Measurements from ENCODE around the gene MEX3D. TPM values are rescaled to one million over a fixed set of nuclear protein-coding genes. Genes with fewer than 3 reads are reported as not detected.

Gene MEX3D
- total RNA-seq, 1 donor: 2.1 TPM

- Histone ChIP-seq H3K27me3 (ENCODE audit: insufficient read depth, low read length) (no peaks in the 10 kb centered on the region), H3K9me3 (ENCODE audit: low read depth, low read length) (no peaks in the 10 kb centered on the region)
Observed at GRCh38 chr19:1582201-1582600, 14.1 kb upstream of the MEX3D start.

GRCh38 chr19:1580957-1581356 is 12.8 kb upstream of the MEX3D start:
- Histone ChIP-seq H3K4me1 (ENCODE audit: insufficient read depth, low read length) (no peaks in the 10 kb centered on the region), H3K9me3 (ENCODE audit: low read depth, low read length) (no peaks in the 10 kb centered on the region), H3K4me3 (ENCODE audit: low read length) (no peak overlapping the region), H3K27me3 (ENCODE audit: insufficient read depth, low read length) (no peaks in the 10 kb centered on the region)

More at GRCh38 chr19:1582201-1582600, 14.1 kb upstream of the MEX3D start:
- Histone ChIP-seq H3K4me3 (ENCODE audit: low read length) (no peak overlapping the region), H3K4me1 (ENCODE audit: insufficient read depth, low read length) (no peaks in the 10 kb centered on the region)

DNA sequence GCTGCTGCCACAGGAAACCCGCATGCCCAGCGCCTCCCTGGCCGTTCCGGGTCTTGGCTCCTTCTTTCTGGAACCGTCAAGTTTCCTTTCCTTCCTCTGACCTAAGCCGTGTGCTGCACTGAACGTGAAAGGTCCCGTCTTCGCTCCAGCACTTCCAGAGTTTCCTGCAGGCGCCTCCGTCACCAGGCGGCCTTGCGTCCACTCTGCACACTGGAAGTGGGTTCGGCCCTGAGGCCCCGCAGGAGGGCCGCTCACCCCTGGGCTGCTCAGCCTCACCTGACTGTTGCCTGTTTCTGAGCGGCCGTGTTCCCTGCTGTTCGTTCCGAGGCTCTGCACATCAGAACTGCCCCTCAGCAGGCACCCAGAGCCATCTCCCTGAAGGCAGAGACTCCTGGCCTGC is 12.3 kb upstream of the MEX3D start:
- Histone ChIP-seq H3K4me3 (ENCODE audit: low read length) (no peak overlapping the region), H3K27me3 (ENCODE audit: insufficient read depth, low read length) (no peaks in the 10 kb centered on the region), H3K4me1 (ENCODE audit: insufficient read depth, low read length) (no peaks in the 10 kb centered on the region), H3K9me3 (ENCODE audit: low read depth, low read length) (no peaks in the 10 kb centered on the region)

DNA sequence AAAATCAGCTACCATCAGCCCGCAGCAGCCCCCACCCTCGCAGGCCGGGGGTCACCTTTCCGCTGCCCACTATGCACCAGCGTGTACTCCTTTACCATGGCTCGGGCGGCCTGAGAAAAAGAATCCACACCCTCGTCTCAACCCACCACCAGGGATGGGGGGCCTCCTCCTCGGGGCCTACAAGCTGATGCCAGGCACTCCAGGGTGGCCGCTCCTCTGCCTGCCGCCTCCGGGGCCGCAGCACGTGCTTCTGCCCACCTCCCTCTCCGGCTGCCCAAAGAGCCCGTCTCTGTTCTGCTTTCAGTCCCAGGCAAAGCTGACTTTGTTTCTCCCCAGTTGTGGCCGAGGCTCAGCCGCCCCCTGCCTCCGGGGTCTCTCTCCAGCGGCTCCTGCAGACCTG is 11.1 kb upstream of the MEX3D start:
- no peak overlapping the region for H3K4me3 ChIP-seq (ENCODE audit: low read length)
- H3K4me1 ChIP-seq (ENCODE audit: insufficient read depth, low read length): no peaks in the 10 kb centered on the region
- no peaks in the 10 kb centered on the region for H3K9me3 ChIP-seq (ENCODE audit: low read depth, low read length)
- H3K27me3 ChIP-seq (ENCODE audit: insufficient read depth, low read length): no peaks in the 10 kb centered on the region

GRCh38 chr19:1577929-1578618 is 9.9 kb upstream of the MEX3D start:
- H3K27me3 ChIP-seq (ENCODE audit: insufficient read depth, low read length): no peaks in the 10 kb centered on the region
- no peaks in the 10 kb centered on the region for H3K4me1 ChIP-seq (ENCODE audit: insufficient read depth, low read length)
- no peaks in the 10 kb centered on the region for H3K9me3 ChIP-seq (ENCODE audit: low read depth, low read length)
- H3K4me3 ChIP-seq (ENCODE audit: low read length): no peak overlapping the region

DNA sequence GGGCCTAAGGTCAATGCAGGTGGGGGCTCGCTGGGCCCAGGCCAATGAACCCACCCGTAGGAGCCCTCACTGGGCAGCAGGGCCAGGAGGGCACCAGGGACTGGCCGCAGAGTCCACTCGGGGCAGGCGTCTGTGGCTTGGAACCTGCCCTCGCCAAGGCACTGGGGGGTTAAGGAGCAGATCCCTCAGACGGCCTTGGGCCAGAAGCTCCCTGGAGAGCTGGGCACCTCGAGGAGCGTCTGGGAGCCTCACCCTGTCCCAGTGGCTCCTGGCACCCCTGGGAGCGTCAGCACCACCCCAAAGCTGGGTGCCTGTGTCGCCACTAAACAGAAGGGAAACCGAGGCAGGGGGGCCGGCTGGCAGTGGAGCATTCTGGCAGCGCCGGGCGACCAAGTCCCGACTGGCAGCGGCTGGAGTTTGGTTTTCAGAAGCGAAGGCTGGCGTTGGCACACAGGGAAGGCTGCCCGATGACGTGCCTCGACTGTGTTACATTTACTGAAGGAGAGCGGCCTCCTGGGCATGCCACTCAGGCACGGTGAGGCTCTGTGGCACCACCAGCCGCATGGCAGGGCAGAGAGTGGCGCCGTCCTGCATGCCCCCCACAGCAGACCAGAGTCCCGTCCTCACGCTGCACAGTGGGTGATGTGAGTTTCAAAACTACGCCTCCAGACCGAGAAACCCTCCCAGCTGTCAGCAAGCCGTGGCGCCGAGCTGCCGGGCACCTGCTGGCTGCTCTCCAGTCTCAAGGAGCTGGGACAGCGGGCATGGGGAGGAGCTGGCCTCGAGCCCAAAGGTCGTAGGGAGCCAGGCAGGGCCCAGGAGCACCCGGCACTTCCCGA is 9.2 kb upstream of the MEX3D start:
- Histone ChIP-seq H3K4me3 (ENCODE audit: low read length) (no peak overlapping the region), H3K9me3 (ENCODE audit: low read depth, low read length) (no peaks in the 10 kb centered on the region), H3K4me1 (ENCODE audit: insufficient read depth, low read length) (no peaks in the 10 kb centered on the region), H3K27me3 (ENCODE audit: insufficient read depth, low read length) (no peaks in the 10 kb centered on the region)

DNA sequence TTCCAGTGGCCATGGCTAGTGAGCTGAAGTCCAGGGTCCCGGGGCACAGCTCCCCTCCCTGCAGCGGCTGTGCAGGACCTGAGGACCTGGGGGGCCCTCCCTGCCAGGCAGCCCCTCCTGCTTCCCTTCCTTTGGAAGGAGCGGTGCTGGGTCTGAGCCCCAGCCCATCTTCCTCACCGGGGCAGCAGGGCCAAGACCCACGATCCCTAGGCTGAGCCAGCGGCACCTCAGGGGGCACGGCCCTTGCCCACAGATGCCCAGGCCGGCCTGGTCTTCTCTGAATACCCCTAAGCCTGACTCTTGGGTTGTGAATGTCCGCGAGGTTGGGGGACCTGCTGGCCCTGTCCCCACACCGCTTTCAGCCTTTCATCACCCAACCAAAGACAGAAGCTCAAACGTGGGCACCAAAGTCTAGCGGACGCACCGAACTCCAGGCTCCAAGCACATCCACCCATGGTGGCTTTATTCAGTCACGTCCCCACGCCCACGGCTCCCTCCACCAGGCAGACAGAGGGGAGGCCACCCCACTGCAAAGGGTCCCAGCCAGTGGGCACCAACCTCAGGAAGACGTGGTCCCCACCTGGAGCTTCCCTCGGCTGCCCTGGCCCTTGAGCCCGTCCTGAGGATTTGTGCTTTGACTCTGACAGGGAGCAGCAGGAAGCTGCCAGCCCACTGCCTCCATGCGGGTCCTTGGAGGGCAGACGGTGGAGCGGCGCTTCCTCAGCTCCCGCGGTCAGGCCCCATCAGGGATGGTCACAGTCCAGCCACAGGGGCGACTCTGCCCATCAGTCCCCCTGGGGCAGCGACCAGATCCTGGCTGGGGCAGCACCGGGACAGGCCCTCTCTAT is 8.3 kb upstream of the MEX3D start:
- H3K4me3 ChIP-seq (ENCODE audit: low read length): no peak overlapping the region
- H3K4me1 ChIP-seq (ENCODE audit: insufficient read depth, low read length): no peaks in the 10 kb centered on the region
- H3K27me3 ChIP-seq (ENCODE audit: insufficient read depth, low read length): no peaks in the 10 kb centered on the region
- no peaks in the 10 kb centered on the region for H3K9me3 ChIP-seq (ENCODE audit: low read depth, low read length)

GRCh38 chr19:1575323-1576241 is 7.5 kb upstream of the MEX3D start:
- Histone ChIP-seq H3K27me3 (ENCODE audit: insufficient read depth, low read length) (no peaks in the 10 kb centered on the region), H3K4me1 (ENCODE audit: insufficient read depth, low read length) (no peaks in the 10 kb centered on the region), H3K4me3 (ENCODE audit: low read length) (no peak overlapping the region), H3K9me3 (ENCODE audit: low read depth, low read length) (no peaks in the 10 kb centered on the region)

- no peaks in the 10 kb centered on the region for H3K4me1 ChIP-seq (ENCODE audit: insufficient read depth, low read length)
- no peaks in the 10 kb centered on the region for H3K27me3 ChIP-seq (ENCODE audit: insufficient read depth, low read length)
- H3K9me3 ChIP-seq (ENCODE audit: low read depth, low read length): no peaks in the 10 kb centered on the region
- no peak overlapping the region for H3K4me3 ChIP-seq (ENCODE audit: low read length)
Observed at GRCh38 chr19:1574354-1575136, 6.4 kb upstream of the MEX3D start.

GRCh38 chr19:1572795-1573194 is 4.7 kb upstream of the MEX3D start:
- Histone ChIP-seq H3K27me3 (ENCODE audit: insufficient read depth, low read length) (no peaks in the 10 kb centered on the region), H3K4me3 (ENCODE audit: low read length) (no peak overlapping the region), H3K4me1 (ENCODE audit: insufficient read depth, low read length) (no peaks in the 10 kb centered on the region), H3K9me3 (ENCODE audit: low read depth, low read length) (no peaks in the 10 kb centered on the region)

DNA sequence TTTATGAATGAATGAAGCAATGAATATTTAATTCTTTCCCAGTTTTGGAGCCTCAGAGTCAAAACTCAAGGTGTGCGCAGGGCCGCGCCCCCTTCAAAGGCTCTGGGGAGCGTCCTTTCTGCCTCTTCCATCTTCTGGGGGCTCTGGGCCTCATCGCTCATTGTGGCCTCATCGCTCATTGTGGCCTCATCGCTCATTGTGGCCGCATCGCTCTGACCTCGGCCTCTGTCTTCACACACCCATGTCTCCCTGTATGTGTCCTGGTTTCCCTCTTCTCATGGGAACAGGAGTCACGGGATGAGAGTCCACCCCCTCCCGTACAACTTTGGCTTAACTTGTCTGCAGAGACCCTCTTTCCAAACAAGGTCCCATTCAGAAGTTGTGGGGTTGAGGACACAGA is 3.2 kb upstream of the MEX3D start:
- H3K4me1 ChIP-seq (ENCODE audit: insufficient read depth, low read length): peaks cover 8% of the 10 kb centered on the region
- no peaks in the 10 kb centered on the region for H3K9me3 ChIP-seq (ENCODE audit: low read depth, low read length)
- no peaks in the 10 kb centered on the region for H3K27me3 ChIP-seq (ENCODE audit: insufficient read depth, low read length)
- H3K4me3 ChIP-seq (ENCODE audit: low read length): no peak overlapping the region

DNA sequence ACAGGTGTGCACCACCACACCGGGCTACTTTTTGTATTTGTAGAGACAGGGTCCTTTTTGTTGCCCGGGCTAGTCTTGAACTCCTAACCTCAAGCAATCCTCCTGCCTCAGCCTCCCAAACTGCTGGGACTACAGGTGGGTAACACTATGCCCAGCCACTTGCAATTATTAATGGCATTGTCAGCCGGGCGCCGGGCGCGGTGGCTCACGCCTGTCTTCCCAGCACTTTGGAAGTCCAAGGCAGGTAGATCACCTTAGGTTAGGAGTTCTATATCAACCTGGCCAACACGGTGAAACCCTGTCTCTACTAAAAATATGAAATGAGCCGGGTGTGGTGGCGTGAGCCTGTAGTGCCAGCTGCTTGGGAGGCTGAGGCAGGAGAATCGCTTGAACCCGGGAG is 2.7 kb upstream of the MEX3D start:
- no peaks in the 10 kb centered on the region for H3K9me3 ChIP-seq (ENCODE audit: low read depth, low read length)
- H3K27me3 ChIP-seq (ENCODE audit: insufficient read depth, low read length): no peaks in the 10 kb centered on the region
- no peak overlapping the region for H3K4me3 ChIP-seq (ENCODE audit: low read length)
- H3K4me1 ChIP-seq (ENCODE audit: insufficient read depth, low read length): peaks cover 8% of the 10 kb centered on the region

- Histone ChIP-seq H3K27me3 (ENCODE audit: insufficient read depth, low read length) (no peaks in the 10 kb centered on the region), H3K4me1 (ENCODE audit: insufficient read depth, low read length) (peaks cover 8% of the 10 kb centered on the region), H3K4me3 (ENCODE audit: low read length) (no peak overlapping the region), H3K9me3 (ENCODE audit: low read depth, low read length) (no peaks in the 10 kb centered on the region)
Observed at GRCh38 chr19:1569997-1570396, 1.9 kb upstream of the MEX3D start.

GRCh38 chr19:1567848-1568227 is 287 bp downstream of the MEX3D start:
- H3K4me1 ChIP-seq (ENCODE audit: insufficient read depth, low read length): peaks cover 8% of the 10 kb centered on the region
- no peaks in the 10 kb centered on the region for H3K27me3 ChIP-seq (ENCODE audit: insufficient read depth, low read length)
- no peak overlapping the region for H3K4me3 ChIP-seq (ENCODE audit: low read length)
- H3K9me3 ChIP-seq (ENCODE audit: low read depth, low read length): no peaks in the 10 kb centered on the region
